Measurements from ENCODE around the gene TTLL10. TPM values are rescaled to one million over a fixed set of nuclear protein-coding genes. Genes with fewer than 3 reads are reported as not detected.

TTLL10 gene
- total RNA-seq, 1 donor from 2014 or later, result not detected

- FAIRE-seq (no peak), DNase-seq (ENCODE audit: low read depth) (no peak)
- Histone ChIP-seq H3K79me2 (ENCODE audit: insufficient read depth, low read length) (no peaks in the 10 kb centered on the region), H3K9me3 (ENCODE audit: insufficient read depth, low read depth, low read length) (no peaks in the 10 kb centered on the region), H4K20me1 (ENCODE audit: insufficient read depth, low read length) (no peaks in the 10 kb centered on the region), H3K9ac (ENCODE audit: low read length) (no peak overlapping the region), H3K27me3 (ENCODE audit: insufficient read depth, low read length) (no peaks in the 10 kb centered on the region), H3K4me3 (ENCODE audit: insufficient read depth, low read depth, low read length) (no peak overlapping the region), H3K4me1 (ENCODE audit: insufficient read depth, low read length) (peaks cover 14% of the 10 kb centered on the region), H3K4me2 (ENCODE audit: low read length) (no peak overlapping the region), H3K27ac (ENCODE audit: low read depth, low read length) (no peak overlapping the region), H2AFZ (ENCODE audit: low read depth, low read length) (no peak overlapping the region), H3K36me3 (ENCODE audit: insufficient read depth, low read length) (no peaks in the 10 kb centered on the region)
- peaks cover 6% of the 10 kb centered on the region for H3K36me3 Mint-ChIP-seq (ENCODE audit: low read depth, unreplicated experiment)
- H3K9me3 Mint-ChIP-seq (ENCODE audit: unreplicated experiment), result peaks cover 21% of the 10 kb centered on the region
- no peak overlapping the region for H3K27ac Mint-ChIP-seq (ENCODE audit: unreplicated experiment)
- no peaks in the 10 kb centered on the region for H3K4me1 Mint-ChIP-seq (ENCODE audit: low read depth, unreplicated experiment)
- TF ChIP-seq CTCF (IDR thresholded peaks at IDR 0.05; ENCODE audit: insufficient read depth, low read depth, low read length) (no peak), EZH2 (IDR thresholded peaks at IDR 0.05; ENCODE audit: insufficient read depth, low read length) (no peak)
- peaks cover 28% of the 10 kb centered on the region for H3K27me3 Mint-ChIP-seq (ENCODE audit: low read depth, unreplicated experiment)
- no peak overlapping the region for H3K4me3 Mint-ChIP-seq (ENCODE audit: unreplicated experiment)
These were observed 19.8 kb upstream of the TTLL10 start for GRCh38 chr1:1153874-1154273.

- no peak overlapping the region for H3K27ac ChIP-seq (ENCODE audit: low read depth, low read length)
- H3K4me1 ChIP-seq (ENCODE audit: insufficient read depth, low read length), result peaks cover 14% of the 10 kb centered on the region
- no peak overlapping the region for H3K9ac ChIP-seq (ENCODE audit: low read length)
- no peak overlapping the region for H3K4me2 ChIP-seq (ENCODE audit: low read length)
- H3K36me3 ChIP-seq (ENCODE audit: insufficient read depth, low read length), result no peaks in the 10 kb centered on the region
- peaks cover 26% of the 10 kb centered on the region for H3K27me3 Mint-ChIP-seq (ENCODE audit: low read depth, unreplicated experiment)
- H3K4me3 ChIP-seq (ENCODE audit: insufficient read depth, low read depth, low read length), result no peak overlapping the region
- no peaks in the 10 kb centered on the region for H3K27me3 ChIP-seq (ENCODE audit: insufficient read depth, low read length)
- no peaks in the 10 kb centered on the region for H3K9me3 ChIP-seq (ENCODE audit: insufficient read depth, low read depth, low read length)
- no peaks in the 10 kb centered on the region for H4K20me1 ChIP-seq (ENCODE audit: insufficient read depth, low read length)
- H3K4me3 Mint-ChIP-seq (ENCODE audit: unreplicated experiment), result no peak overlapping the region
- FAIRE-seq (no peak), DNase-seq (ENCODE audit: low read depth) (no peak)
- H3K4me1 Mint-ChIP-seq (ENCODE audit: low read depth, unreplicated experiment), result no peaks in the 10 kb centered on the region
- H3K27ac Mint-ChIP-seq (ENCODE audit: unreplicated experiment), result no peak overlapping the region
- H3K36me3 Mint-ChIP-seq (ENCODE audit: low read depth, unreplicated experiment), result peaks cover 6% of the 10 kb centered on the region
- H3K9me3 Mint-ChIP-seq (ENCODE audit: unreplicated experiment), result peaks cover 21% of the 10 kb centered on the region
- no peaks in the 10 kb centered on the region for H3K79me2 ChIP-seq (ENCODE audit: insufficient read depth, low read length)
- TF ChIP-seq CTCF (IDR thresholded peaks at IDR 0.05; ENCODE audit: insufficient read depth, low read depth, low read length) (no peak), EZH2 (IDR thresholded peaks at IDR 0.05; ENCODE audit: insufficient read depth, low read length) (no peak)
- H2AFZ ChIP-seq (ENCODE audit: low read depth, low read length), result no peak overlapping the region
These were observed 18.4 kb upstream of the TTLL10 start for GRCh38 chr1:1155258-1155657.

- no peak overlapping the region for H2AFZ ChIP-seq (ENCODE audit: low read depth, low read length)
- DNase-seq (ENCODE audit: low read depth) (no peak), FAIRE-seq (no peak)
- no peak for TF ChIP-seq EZH2 (IDR thresholded peaks at IDR 0.05; ENCODE audit: insufficient read depth, low read length)
- TF ChIP-seq CTCF (IDR thresholded peaks at IDR 0.05; ENCODE audit: insufficient read depth, low read depth, low read length), result no peak
- no peak overlapping the region for H3K4me3 ChIP-seq (ENCODE audit: insufficient read depth, low read depth, low read length)
- H3K4me1 ChIP-seq (ENCODE audit: insufficient read depth, low read length), result peaks cover 14% of the 10 kb centered on the region
- Mint-ChIP-seq H3K27ac (ENCODE audit: unreplicated experiment) (no peak overlapping the region), H3K36me3 (ENCODE audit: low read depth, unreplicated experiment) (peaks cover 6% of the 10 kb centered on the region), H3K9me3 (ENCODE audit: unreplicated experiment) (peaks cover 21% of the 10 kb centered on the region), H3K4me3 (ENCODE audit: unreplicated experiment) (no peak overlapping the region), H3K27me3 (ENCODE audit: low read depth, unreplicated experiment) (peaks cover 26% of the 10 kb centered on the region), H3K4me1 (ENCODE audit: low read depth, unreplicated experiment) (no peaks in the 10 kb centered on the region)
- H4K20me1 ChIP-seq (ENCODE audit: insufficient read depth, low read length), result no peaks in the 10 kb centered on the region
- H3K9me3 ChIP-seq (ENCODE audit: insufficient read depth, low read depth, low read length), result no peaks in the 10 kb centered on the region
- H3K79me2 ChIP-seq (ENCODE audit: insufficient read depth, low read length), result no peaks in the 10 kb centered on the region
- no peak overlapping the region for H3K9ac ChIP-seq (ENCODE audit: low read length)
- H3K27ac ChIP-seq (ENCODE audit: low read depth, low read length), result no peak overlapping the region
- H3K27me3 ChIP-seq (ENCODE audit: insufficient read depth, low read length), result no peaks in the 10 kb centered on the region
- H3K36me3 ChIP-seq (ENCODE audit: insufficient read depth, low read length), result no peaks in the 10 kb centered on the region
- H3K4me2 ChIP-seq (ENCODE audit: low read length), result no peak overlapping the region
These were observed 17.3 kb upstream of the TTLL10 start for GRCh38 chr1:1156140-1157032.

Data from astrocyte (in vitro differentiated cells and primary cell).